Measurements from ENCODE around the gene C12orf75. TPM values are rescaled to one million over a fixed set of nuclear protein-coding genes. Genes with fewer than 3 reads are reported as not detected.

The C12orf75 gene
- total and polyA plus RNA-seq, 10 of the 15 experiments (the other 5 are each of a cell fraction or from before 2014, with no cell fraction given) = 40.7 to 411 (median 159) TPM

GRCh38 chr12:105293187-105293586 is 37.3 kb upstream of the C12orf75 start:
- SMC1A ChIA-PET (ENCODE audit: uncharacterized antibody, unreplicated experiment) = interaction anchor here (1.3 kb wide), 1 partner anchor 12 kb away, joined by 4 read pairs; no protein-coding TSS in a partner anchor
- no peaks in the 10 kb centered on the region for H3K27me3 ChIP-seq (replicated peaks in 1 of 2; ENCODE audit: control insufficient read depth in 2 of 2, insufficient read depth in 2 of 2, low read length in 1 of 2)
- H4K20me1 ChIP-seq (ENCODE audit: control insufficient read depth, insufficient read depth) = no peaks in the 10 kb centered on the region
- no peak overlapping the region for H2AFZ ChIP-seq (ENCODE audit: control insufficient read depth, low read depth, low read length)
- no TSS peak for BruUV-seq (replicated peaks)
- TF ChIP-seq NRF1 (conservative IDR thresholded peaks at IDR 0.05; ENCODE audit: low read depth, low read length) (no peak), RUNX3 (IDR thresholded peaks at IDR 0.05; ENCODE audit: low read length) (no peak), CEBPZ (IDR thresholded peaks at IDR 0.05; ENCODE audit: low read depth, low read length) (no peak), IRF5 (IDR thresholded peaks at IDR 0.05; ENCODE audit: borderline replicate concordance) (no peak), BACH1 (IDR thresholded peaks at IDR 0.05; ENCODE audit: borderline replicate concordance) (no peak), PAX5 (IDR thresholded peaks at IDR 0.05; ENCODE audit: borderline replicate concordance, low read depth, low read length) (no peak), ATF2 (IDR thresholded peaks at IDR 0.05; ENCODE audit: low read length) (no peak), TCF3 (IDR thresholded peaks at IDR 0.05; ENCODE audit: borderline replicate concordance, insufficient read depth, low read depth, low read length) (no peak), ZNF217 (IDR thresholded peaks at IDR 0.05) (no peak), RAD51 (IDR thresholded peaks at IDR 0.05) (no peak), NR2C1 (IDR thresholded peaks at IDR 0.05) (no peak), ZNF622 (IDR thresholded peaks at IDR 0.05) (no peak), RBBP5 (conservative IDR thresholded peaks at IDR 0.05) (no peak), RCOR1 (conservative IDR thresholded peaks at IDR 0.05; ENCODE audit: low read depth, low read length) (no peak), FOS (IDR thresholded peaks at IDR 0.05; ENCODE audit: borderline replicate concordance, extremely low read depth, insufficient read length) (no peak), POLR2AphosphoS5 (IDR thresholded peaks at IDR 0.05; ENCODE audit: low read length) (no peak)
- no peaks in the 10 kb centered on the region for H3K79me2 ChIP-seq (ENCODE audit: control insufficient read depth, insufficient read depth, low read length)
- no peak for ATAC-seq
- no peaks in the 10 kb centered on the region for H3K4me1 ChIP-seq (ENCODE audit: control insufficient read depth, insufficient read depth, low read length)
- CTCF ChIA-PET = interaction anchor here (1.3 to 1.7 kb wide), 3 partner anchors 9 to 28 kb away, joined by 3 to 4 read pairs (median 3); no protein-coding TSS in a partner anchor
- no peak for FAIRE-seq
- H3K27ac ChIP-seq (ENCODE audit: control insufficient read depth, insufficient read depth) = no peak overlapping the region
- POLR2A ChIA-PET = interaction anchor here (0.6 kb wide), 1 partner anchor 1023 kb away, joined by 3 read pairs; no protein-coding TSS in a partner anchor
- no peak for DNase-seq (ENCODE audit: low read depth, low spot score)
- H3K36me3 ChIP-seq (ENCODE audit: control insufficient read depth in 2 of 2, insufficient read depth in 2 of 2, low read length in 1 of 2) = no peaks in the 10 kb centered on the region
- H3K4me2 ChIP-seq (ENCODE audit: control insufficient read depth, insufficient read depth) = no peak overlapping the region
- H3K9me3 ChIP-seq (replicated peaks; ENCODE audit: control insufficient read depth, insufficient read depth, low read length) = no peaks in the 10 kb centered on the region; the same call in 2 of the 3 replicates
- H3K4me3 ChIP-seq = no peak overlapping the region
- in situ Hi-C loops (cut with MboI) (no loop called here), intact Hi-C loops (cut with micrococcal nuclease; ENCODE audit: unreplicated experiment) (no loop called here)
- RAD21 ChIA-PET (ENCODE audit: unreplicated experiment) = no interaction called here
- no peak overlapping the region for H3K9ac ChIP-seq (ENCODE audit: control insufficient read depth, insufficient read depth, low read length)
